ENCODE data around the gene S100A11. TPM values are rescaled to one million over a fixed set of nuclear protein-coding genes. Genes with fewer than 3 reads are reported as not detected.

Gene S100A11
- total RNA-seq, 2 experiments from 2014 or later, result 269 to 292 TPM

DNA sequence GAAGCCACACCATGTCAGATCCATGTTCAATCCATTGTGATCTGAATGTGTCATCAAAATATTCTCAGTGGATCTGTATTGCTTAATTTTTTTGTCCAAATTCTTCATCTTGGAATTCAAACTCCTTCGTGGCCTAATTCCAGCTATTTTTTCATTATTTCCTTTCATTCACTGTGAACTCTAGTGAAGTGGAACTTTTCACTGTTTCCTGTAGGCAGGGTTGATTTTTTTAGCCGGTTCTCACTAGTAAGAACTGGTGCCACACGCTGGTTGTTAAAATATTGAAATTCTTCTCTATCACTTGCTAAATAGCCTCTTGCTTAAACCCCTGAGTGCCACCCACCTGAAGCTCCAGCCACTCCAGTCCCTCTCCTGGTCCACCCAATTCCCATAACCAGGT, 7.6 kb upstream of the S100A11 start:
- ChIA-PET CTCF (interaction anchor here (5.6 kb wide), 1 partner anchor 9 kb away, joined by 52 read pairs; the partner anchor contains the start of gene S100A11), POLR2A (no interaction called here)

DNA sequence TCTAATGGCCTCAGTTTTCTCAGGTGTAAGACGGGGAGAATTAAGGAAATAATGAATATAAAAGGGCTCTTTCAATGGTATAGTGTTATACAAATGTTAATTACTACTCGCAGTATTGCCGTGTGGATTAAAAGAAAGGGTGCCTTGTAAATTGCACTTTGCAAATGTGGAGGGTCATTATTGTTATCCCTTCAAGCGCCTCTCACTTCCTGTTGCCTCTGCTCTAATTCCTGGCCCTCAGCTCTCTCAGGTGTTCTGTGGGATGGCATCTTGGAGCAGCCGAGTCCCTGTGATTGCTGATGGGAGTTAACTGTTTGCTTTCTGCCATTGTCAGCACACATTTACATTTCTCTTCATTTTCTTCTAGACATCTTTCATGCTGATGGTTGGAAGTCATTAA, 7.1 kb upstream of the S100A11 start:
- ChIA-PET CTCF (no interaction called here), POLR2A (no interaction called here)

DNA sequence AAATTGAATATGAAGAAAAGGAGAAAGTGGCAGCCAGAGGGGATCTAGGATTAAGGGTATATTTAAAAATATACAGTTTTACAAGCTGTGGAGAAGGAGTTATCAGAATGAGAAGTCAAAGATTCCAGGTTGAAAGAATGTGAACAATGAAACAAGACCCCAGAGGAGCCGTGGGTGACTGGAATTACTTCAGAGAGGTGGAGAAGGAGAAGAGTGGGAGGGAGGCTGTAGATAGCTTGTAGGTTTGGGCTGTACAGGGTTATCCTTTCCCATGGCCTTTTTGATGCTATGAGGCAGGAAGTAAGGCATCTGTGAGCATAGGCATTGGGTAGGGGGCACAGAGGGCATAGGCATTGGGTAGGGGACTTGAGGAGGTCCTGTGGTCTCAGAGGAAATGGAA, 5.2 kb upstream of the S100A11 start:
- CTCF ChIA-PET, result interaction anchor here (0.6 to 1.0 kb wide), 3 partner anchors 15 to 873 kb away, joined by 3 read pairs; no protein-coding TSS in a partner anchor
- POLR2A ChIA-PET, result no interaction called here

DNA sequence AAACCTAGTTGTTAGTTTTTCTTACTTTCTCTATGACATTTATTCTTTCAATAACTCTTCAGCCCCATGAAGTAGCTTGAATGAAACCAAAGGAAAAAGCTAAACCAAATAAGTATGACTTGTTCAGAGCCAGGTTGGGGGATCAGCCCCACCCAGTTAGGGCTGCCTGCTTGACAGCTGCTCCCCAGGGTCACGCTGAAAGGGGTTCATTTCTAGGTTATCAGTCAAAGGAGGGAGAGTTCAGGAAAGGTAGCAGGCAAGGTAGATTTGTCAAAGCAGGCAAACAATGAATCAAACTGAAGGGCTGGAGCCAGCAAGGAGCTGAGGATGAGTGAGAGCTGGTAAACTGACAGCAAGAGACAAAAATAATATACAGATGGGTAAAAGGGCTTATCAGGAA, 3.1 kb upstream of the S100A11 start:
- POLR2A ChIA-PET, result no interaction called here
- CTCF ChIA-PET, result interaction anchor here (0.6 to 2.0 kb wide), 2 partner anchors 8 to 11 kb away, joined by 3 to 7 read pairs; no protein-coding TSS in a partner anchor

- ChIA-PET CTCF (interaction anchor here (2.0 kb wide), 1 partner anchor 9 kb away, joined by 7 read pairs; no protein-coding TSS in a partner anchor), POLR2A (no interaction called here)
Observed at GRCh38 chr1:152039461-152039860, 2.7 kb upstream of the S100A11 start.

DNA sequence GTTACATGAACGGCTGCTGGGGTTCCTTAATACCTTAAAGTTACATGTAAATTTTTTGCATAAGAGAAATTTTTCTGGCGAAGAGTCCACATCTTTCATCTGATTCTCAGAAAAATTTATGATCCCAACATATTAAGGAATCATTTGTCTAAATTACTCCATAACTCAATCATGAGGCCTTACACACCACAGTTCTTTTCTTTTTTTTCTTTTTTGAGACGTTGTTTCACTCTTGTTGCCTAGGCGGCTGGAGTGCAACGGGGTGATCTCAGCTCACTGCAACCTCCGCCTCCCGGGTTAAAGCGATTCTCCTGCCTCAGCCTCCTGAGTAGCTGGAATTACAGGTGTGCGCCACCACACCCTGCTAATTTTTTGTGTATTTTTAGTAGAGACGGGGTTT, 2.1 kb upstream of the S100A11 start:
- ChIA-PET CTCF (interaction anchor here (2.0 kb wide), 1 partner anchor 9 kb away, joined by 7 read pairs; no protein-coding TSS in a partner anchor), POLR2A (no interaction called here)

DNA sequence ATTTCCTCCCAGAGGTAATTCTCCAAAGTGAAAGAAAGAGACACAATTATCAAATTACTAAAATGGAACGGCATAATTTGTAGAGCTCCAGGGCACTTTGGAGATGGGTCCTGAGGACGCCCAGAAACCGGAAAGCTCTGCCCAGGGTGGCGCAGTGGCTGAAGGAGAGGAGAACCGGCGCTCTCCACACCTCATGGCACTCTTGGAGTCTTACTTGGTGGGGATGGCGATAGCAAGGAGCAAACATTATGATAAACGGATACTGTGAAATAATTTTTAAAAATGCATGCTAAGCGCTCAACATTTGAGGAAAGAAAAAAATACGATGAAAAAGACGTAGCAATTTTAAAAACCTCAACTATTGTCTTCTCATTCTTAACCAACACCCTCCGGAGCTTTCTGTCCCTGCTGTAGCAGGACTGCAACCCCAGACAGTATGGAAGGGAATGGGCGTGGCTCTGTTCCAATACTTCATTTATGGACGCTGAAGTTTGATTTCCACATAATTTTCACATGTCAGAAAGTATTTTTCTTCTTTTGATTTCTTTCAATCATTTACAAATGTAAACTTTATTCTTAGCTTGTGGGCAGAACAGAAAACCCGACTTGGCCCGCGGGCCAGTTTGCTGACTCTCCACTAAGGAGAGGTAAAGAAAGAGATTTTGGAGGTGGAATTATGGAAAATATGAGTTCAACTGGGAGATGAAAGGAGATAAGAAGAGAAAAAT, 1.1 kb downstream of the S100A11 start:
- ChIA-PET POLR2A (interaction anchor here (2.7 kb wide), 1 partner anchor 12 kb away, joined by 18 read pairs; no protein-coding TSS in a partner anchor), CTCF (interaction anchor here (0.7 to 3.8 kb wide), 3 partner anchors 9 to 145 kb away, joined by 3 to 52 read pairs (median 4); no protein-coding TSS in a partner anchor)

GRCh38 chr1:152034654-152035538, 1.9 kb downstream of the S100A11 start:
- POLR2A ChIA-PET, result interaction anchor here (0.6 to 2.7 kb wide), 3 partner anchors 13 to 977 kb away, joined by 4 to 18 read pairs (median 6); no protein-coding TSS in a partner anchor
- CTCF ChIA-PET, result interaction anchor here (0.7 to 3.8 kb wide), 4 partner anchors 12 to 151 kb away, joined by 3 to 52 read pairs (median 4); no protein-coding TSS in a partner anchor

DNA sequence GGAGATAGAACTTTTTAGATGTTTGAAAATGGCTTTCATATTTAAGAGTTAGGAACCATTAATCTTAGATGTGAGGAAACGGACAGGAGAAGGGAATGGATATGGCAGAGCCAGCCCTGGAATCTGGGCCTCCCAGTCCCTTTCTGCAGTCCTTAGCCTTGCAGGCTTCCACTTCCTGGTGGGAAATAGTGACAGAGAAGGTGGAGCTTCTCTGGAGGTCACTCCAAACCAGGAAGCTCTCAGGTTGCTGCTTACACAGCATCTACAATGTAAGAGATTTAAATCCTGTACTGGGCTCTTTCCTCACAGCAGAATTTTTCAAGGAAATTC, 2.5 kb downstream of the S100A11 start:
- CTCF ChIA-PET, result interaction anchor here (0.7 to 3.8 kb wide), 5 partner anchors 13 to 151 kb away, joined by 3 to 52 read pairs (median 3); no protein-coding TSS in a partner anchor
- POLR2A ChIA-PET, result interaction anchor here (0.6 to 1.1 kb wide), 2 partner anchors 13 to 977 kb away, joined by 4 to 6 read pairs; no protein-coding TSS in a partner anchor

DNA sequence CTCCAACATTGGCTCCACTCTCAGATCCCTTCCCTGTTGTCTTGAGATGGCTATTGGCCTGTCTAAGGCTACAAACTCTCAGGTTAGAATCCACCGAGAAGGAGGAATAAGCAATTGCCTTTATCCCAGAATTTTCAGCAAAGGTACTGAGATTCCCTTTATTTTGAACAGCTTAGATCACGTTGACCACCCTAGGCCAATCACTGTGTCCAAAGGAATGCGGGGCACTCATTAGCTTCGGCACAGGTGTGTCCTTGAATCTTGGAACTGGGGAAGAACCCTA, 6.9 kb downstream of the S100A11 start:
- POLR2A ChIA-PET, result no interaction called here
- CTCF ChIA-PET, result interaction anchor here (1.1 kb wide), 1 partner anchor 10 kb away, joined by 3 read pairs; no protein-coding TSS in a partner anchor

GRCh38 chr1:152029144-152029928, 7.5 kb downstream of the S100A11 start:
- ChIA-PET CTCF (interaction anchor here (1.1 to 1.7 kb wide), 2 partner anchors 11 to 28 kb away, joined by 3 to 4 read pairs; no protein-coding TSS in a partner anchor), POLR2A (no interaction called here)

DNA sequence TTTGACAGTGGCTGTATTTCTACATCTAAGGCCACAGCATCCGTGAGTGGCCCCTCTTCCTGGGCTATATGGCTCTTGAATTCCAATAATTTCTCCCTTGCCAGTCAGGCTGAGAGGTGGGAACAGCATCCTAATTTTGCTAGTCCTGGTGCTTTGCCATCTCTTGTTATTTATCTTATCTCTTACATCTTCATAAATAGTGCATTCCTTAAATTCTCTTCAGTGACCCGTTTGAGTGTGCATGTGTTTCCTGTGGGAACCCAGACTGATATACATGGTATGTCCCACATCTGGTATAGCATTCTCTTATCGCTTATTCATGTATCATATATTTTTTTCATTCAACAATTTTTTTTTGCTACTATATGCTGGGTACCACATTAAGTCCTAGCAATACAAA, 9.9 kb downstream of the S100A11 start:
- CTCF ChIA-PET, result interaction anchor here (1.1 kb wide), 1 partner anchor 9 kb away, joined by 3 read pairs; no protein-coding TSS in a partner anchor

GRCh38 chr1:152024223-152024622, 12.6 kb downstream of the S100A11 start:
- ChIA-PET CTCF (interaction anchor here (1.0 to 1.1 kb wide), 2 partner anchors 11 to 56 kb away, joined by 3 read pairs; no protein-coding TSS in a partner anchor), POLR2A (no interaction called here)

More for the DNA sequence above, 9.9 kb downstream of the S100A11 start:
- POLR2A ChIA-PET, result interaction anchor here (0.9 kb wide), 1 partner anchor 10 kb away, joined by 3 read pairs; the partner anchor contains the start of gene S100A11

- ChIA-PET CTCF (no interaction called here), POLR2A (no interaction called here)
Observed at GRCh38 chr1:152023221-152023620, 13.6 kb downstream of the S100A11 start.

GRCh38 chr1:152022474-152022873, 14.3 kb downstream of the S100A11 start:
- CTCF ChIA-PET, result interaction anchor here (0.6 kb wide), 1 partner anchor 21 kb away, joined by 3 read pairs; no protein-coding TSS in a partner anchor
- POLR2A ChIA-PET, result no interaction called here

- CTCF ChIA-PET, result no interaction called here
Observed at GRCh38 chr1:152021569-152021968, 15.2 kb downstream of the S100A11 start.

DNA sequence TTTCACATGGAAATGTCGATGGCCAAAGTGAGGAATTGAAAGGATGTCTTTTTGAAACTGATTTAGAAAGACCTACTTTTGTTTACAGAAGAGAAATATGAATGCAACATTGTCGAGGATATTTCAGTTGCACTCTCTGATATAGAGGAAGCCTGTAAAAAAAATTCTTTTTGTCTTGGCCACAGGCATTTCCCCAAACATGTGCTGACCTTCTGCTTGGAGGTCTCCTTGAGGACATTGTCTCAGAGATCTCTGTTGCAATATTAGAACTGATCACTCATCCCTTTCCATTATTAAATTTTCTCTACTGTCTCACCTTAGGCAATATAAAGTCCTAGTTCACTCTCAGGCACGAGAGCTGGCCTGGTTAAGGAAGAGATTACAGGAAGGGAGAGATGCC, 16.0 kb downstream of the S100A11 start:
- CTCF ChIA-PET, result no interaction called here
- POLR2A ChIA-PET, result no interaction called here

More at GRCh38 chr1:152021569-152021968, 15.2 kb downstream of the S100A11 start:
- POLR2A ChIA-PET, result no interaction called here

- ChIA-PET CTCF (interaction anchor here (1.3 kb wide), 1 partner anchor 85 kb away, joined by 4 read pairs; no protein-coding TSS in a partner anchor), POLR2A (no interaction called here)
Observed at GRCh38 chr1:152018537-152018936, 18.3 kb downstream of the S100A11 start.

GRCh38 chr1:152015766-152016165, 21.0 kb downstream of the S100A11 start:
- POLR2A ChIA-PET, result no interaction called here

More at GRCh38 chr1:152015766-152016165, 21.0 kb downstream of the S100A11 start:
- CTCF ChIA-PET, result interaction anchor here (0.9 to 1.2 kb wide), 3 partner anchors 14 to 127 kb away, joined by 3 to 9 read pairs (median 4); no protein-coding TSS in a partner anchor

Measured in activated CD8-positive, alpha-beta memory T cell treated with anti-CD3 and anti-CD28 coated beads for 36 hours (primary cell).